ENCODE results near the gene FARP2.

Gene FARP2

GRCh38 chr2:241363426-241363825, 7.3 kb downstream of the FARP2 start:
- no peak for TF ChIP-seq CTCF (IDR thresholded peaks at IDR 0.05)

GRCh38 chr2:241364781-241365180, 8.7 kb downstream of the FARP2 start:
- no peak for TF ChIP-seq CTCF (IDR thresholded peaks at IDR 0.05)

- no peak for TF ChIP-seq CTCF (IDR thresholded peaks at IDR 0.05)
Measured at GRCh38 chr2:241366678-241367077, 10.6 kb downstream of the FARP2 start.

GRCh38 chr2:241368643-241369042, 12.6 kb downstream of the FARP2 start:
- TF ChIP-seq CTCF (IDR thresholded peaks at IDR 0.05): no peak

GRCh38 chr2:241372361-241372992, 16.4 kb downstream of the FARP2 start:
- no peak for TF ChIP-seq CTCF (IDR thresholded peaks at IDR 0.05)

- no peak for TF ChIP-seq CTCF (IDR thresholded peaks at IDR 0.05)
Measured at GRCh38 chr2:241373446-241373845, 17.4 kb downstream of the FARP2 start.

GRCh38 chr2:241375300-241375699, 19.2 kb downstream of the FARP2 start:
- TF ChIP-seq CTCF (IDR thresholded peaks at IDR 0.05): no peak

- TF ChIP-seq CTCF (IDR thresholded peaks at IDR 0.05): no peak
Measured at GRCh38 chr2:241376808-241377207, 20.7 kb downstream of the FARP2 start.
